HG03520 (cell line): ENCODE data around the gene PLPP3.
A peak's percentile ranks its signal among the peaks of the same experiment; 100 is the strongest.

Experiments
- ATAC-seq: cut with Tn5 transposase; IDR thresholded peaks from one replicate; pipeline ENCODE4 v1.9.1; 2021; ENCODE audit warnings: mild to moderate bottlenecking, moderate library complexity; ENCODE audit not compliant: unreplicated experiment

The PLPP3 gene

DNA sequence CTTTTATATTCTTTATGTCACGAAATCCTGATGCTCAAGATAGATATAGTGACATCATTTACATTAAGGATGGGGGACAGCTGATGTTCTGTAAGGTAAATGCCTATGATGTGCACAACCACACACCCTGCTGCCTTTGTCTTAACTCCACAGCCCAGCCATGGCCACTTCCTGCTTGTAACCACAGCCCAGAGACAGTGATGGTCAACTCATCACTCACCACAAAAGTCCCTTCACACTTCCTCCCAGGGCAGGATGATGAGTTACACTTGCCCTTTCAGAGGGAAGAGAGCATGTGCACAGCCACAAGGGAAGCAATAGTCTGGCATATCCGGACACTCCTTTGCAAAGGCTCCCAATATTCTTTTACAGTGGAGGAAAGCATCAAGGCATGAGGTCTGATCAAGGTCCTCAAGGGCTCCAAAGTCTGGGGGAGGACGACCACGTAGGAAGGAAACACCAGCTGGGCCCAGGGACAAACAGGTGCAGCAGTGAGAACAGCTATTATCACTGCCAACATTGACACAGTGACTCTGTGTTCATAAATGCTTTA, 53.8 kb downstream of the PLPP3 start:
- ATAC-seq, result peak; percentile 79

DNA sequence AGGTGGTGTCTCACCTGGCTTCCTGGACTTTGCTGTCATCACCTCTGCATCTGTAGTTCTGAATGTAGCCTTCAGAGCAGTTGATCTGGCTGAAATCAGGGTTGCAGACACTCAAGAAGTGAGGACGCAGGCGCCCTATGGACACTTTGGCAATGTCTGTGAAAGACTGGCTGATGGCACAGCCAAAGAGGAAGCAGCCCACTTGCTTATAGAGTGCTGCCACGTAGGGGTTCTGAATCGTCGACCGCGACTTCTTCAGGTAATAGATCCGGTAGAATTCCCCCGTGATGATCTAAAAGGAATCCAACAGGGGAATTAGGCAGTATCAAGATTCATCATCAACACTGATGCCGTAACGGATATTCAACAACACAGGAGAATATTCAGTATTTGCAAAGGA, 55.1 kb downstream of the PLPP3 start:
- no peak for ATAC-seq

DNA sequence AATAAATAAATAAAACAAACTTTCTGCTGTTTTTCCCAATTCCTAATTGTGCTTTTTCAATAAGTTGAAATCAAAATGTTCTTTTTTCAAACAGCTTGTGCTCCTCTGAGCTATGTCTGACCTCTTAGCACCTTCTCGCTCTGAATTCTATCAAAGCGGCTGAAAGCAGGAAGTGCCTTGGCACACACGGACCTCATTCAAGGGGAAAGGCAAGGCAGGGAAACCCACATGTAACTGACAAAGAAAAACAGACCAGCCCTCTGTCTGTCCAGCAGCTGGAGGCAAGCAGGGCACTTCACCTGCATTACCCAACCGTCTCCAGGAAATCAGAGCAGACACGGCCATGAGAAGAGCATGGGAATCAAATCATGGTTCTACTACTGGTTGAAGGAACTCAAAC, 56.7 kb downstream of the PLPP3 start:
- ATAC-seq, result no peak

DNA sequence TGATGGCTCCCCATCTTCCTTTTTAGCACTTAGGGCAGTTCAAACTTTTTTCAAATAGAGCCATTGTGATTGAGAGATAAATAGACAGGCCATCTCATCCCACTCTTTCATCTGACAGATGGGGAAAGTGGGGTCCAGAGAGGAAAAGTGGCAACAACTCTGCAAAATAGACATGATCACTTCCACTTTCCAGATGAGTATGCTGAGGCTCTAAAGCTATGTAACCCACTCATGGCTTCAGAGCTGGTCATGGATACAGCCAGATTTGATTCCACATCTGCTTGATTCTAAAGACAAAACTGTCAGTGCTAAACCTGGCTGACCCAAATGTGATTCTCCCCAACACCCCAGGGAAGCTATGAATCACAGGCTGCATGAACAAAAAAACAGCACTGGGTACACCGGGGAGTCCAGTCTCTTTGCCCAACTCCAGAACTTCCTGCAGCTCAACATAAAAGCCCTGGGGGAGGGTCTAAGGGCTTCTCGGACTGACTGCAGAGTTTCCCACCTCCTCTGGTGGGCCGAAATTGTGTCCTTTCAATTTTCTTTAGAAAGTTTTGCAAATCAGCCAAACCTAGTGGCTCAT, 59.3 kb downstream of the PLPP3 start:
- ATAC-seq, result no peak

DNA sequence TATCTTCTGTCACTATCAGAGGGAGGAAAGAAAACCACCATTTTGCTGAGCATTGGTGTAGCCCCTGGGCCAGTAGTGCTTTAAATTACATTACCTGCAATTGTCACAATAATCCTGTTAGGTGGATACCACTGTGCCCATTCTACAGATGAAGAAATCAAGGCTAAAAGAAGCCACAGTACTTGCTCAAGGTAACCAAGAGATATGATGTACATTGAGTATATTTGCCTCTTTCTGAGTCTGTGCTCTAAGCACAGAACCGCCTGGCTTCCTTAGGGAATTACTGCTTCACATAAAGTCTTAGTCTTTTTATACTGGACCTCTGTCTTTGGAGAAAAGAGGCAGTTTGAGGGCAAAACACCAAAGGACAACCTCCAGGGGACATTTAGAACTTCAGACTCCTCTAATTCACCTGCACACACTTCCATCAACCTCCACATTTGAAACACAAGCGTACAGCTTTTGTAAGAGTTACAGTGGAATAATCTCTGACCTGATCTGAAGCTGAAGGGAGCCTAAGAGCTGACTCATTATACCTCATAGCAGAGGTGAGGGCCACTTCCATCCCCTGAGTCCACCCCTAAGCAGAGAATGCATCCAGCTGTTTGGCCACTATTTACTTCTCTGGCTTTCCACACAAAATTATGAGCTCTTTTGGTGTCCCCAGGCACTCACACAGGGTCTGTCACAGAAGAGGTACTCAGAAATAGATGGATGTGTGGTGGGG, 61.8 kb downstream of the PLPP3 start:
- no peak for ATAC-seq

DNA sequence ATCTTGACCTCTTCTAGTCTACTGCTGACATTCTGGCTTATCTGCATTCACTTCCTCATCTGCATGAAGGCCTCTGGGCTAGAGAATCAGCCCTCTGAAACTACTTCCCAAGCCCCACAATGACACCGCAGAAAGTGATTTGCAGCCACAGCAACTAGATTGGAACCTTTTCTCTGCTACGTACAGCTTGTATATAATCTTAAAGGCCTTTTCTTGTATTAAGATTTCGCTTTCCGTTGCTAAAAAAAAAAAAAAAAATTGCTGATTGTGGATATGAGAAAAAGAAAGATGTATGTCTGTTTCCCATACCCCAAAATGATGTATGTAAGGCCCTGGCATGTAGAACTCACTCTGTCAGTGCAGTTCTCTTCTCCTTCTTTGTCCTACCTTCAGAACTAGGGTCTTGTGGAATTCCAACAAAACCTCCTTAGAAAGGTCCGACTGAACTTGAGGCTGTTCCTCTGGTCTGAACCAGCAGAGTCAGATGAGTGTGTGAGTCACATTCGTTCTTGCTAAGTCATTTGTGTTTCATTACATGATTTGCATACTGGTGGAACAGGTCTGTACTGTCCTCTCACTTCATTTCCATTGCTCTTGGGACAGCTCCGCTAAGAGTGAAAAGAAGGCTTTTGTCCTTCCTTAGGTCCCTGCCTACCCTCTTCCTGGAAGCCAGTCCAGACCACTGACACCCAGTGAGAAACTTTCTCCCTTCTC, 62.7 kb downstream of the PLPP3 start:
- ATAC-seq, result peak; percentile 91

DNA sequence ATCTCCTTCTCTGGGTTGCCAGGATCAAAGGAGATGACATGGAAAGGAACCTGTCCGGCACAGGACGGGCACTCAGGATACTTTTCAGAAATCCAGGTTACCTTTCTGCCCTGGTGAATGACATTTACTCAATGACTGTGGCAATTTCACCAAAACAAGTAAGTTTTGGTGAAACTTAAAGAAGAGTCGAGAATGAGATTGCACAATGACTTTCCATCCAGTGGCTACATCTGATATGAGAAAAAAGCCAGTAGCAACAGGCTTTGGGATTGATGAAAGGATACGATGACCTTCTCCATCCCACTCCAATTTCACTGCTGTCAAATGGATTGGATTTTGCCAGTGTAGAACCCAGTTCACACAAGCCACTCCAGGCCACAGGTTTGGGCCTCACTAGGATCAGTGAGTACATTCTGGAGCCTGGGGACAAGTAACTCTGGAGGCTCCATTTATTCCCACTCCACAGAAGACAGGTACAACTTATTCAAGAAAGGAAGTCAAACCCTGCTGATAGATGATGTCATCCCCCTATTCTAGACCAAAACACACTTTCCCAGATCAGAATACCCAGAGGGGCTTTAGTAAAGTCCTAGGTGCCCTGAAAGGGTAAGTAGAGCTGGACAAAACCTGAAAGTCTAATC, 63.3 kb downstream of the PLPP3 start:
- ATAC-seq, result no peak

DNA sequence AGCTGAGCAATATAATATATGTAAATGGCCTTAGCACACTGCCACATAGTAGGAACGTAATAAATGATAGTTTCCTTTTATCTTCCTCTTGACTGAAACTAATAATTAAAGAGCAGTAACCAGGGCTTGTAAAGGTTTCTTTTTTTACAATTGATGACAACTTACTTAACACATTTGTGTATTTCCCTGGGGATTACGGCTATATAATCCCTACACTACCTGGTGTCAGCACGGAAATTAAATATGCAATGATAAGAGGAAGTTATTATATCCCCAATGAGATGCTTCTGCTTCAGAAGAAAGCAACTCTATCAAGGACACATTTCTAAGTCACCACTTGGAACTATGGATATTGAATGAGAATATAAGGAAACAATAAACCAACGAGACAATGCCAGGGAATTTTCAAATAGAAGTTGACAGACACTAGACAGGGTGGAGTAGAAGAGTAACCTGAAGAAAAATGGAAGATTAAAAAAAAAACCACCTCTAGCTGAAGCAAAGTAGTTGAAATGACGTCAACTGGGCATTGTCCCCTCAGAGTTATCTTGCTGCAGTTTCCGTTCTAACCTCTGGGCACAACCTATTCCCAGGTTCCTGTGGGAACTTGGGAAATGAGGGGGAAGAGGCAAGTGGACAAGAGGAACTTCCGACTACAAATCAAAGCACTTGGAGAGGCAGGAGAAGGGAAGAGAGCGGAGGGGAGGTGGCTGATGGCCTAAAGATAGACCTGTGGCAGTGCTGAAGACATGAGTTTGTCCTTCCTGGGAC, 66.5 kb downstream of the PLPP3 start:
- no peak for ATAC-seq

DNA sequence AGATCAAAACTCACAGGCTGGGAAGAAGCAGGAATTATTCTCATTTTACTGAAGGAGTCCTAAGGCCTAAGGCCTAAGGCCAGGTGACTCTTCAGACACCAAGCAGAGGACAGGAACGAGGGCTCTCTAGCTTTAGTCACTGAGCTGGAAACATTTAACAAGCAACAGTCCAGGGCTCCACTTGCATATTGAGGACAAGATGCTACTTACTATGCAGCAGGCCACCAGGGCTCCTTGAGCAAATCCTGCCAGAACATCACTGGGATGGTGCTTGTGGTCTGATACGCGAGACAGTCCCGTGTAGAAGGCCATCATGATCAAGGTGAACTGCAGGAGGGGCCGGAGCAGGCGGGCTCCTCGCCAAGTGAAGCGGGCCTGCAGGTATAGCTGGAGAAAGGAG, 67.6 kb downstream of the PLPP3 start:
- ATAC-seq, result no peak

DNA sequence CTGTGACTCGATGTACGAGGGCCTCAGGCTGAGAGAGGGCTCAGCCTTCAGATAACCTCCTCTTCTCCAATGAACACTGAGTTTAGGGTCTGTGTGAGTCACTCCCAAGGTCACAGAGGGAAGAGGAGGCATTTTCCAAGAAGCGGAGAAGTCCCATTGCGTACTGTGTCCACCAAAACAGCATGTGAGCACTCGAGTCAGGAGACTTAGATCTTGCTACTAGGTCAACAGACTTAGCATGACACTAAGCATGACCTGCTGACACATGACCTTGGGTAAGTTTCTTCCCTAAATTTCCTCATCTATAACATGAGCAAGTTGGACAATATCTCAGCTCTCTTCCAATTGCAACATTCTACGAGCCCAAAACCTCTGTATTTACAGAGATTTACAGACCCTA, 68.0 kb downstream of the PLPP3 start:
- ATAC-seq, result no peak

DNA sequence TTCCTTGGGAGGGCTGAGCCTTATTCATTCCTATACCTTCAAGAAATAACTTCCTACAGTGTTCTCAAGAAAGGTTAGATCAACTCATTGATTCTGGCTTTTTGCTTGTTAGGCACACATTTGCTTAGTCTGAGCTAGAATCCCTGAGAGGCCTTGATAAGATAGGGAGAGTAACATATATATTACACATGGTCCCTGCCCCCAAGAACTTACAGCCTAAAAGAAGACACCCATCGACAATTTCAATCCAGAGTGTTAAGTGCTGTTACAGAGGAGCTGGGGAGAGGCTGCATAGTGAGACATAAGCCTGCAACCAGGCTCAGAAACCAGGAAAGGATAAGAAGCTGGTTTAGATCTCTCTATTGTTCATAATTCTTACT, 68.7 kb downstream of the PLPP3 start:
- no peak for ATAC-seq

DNA sequence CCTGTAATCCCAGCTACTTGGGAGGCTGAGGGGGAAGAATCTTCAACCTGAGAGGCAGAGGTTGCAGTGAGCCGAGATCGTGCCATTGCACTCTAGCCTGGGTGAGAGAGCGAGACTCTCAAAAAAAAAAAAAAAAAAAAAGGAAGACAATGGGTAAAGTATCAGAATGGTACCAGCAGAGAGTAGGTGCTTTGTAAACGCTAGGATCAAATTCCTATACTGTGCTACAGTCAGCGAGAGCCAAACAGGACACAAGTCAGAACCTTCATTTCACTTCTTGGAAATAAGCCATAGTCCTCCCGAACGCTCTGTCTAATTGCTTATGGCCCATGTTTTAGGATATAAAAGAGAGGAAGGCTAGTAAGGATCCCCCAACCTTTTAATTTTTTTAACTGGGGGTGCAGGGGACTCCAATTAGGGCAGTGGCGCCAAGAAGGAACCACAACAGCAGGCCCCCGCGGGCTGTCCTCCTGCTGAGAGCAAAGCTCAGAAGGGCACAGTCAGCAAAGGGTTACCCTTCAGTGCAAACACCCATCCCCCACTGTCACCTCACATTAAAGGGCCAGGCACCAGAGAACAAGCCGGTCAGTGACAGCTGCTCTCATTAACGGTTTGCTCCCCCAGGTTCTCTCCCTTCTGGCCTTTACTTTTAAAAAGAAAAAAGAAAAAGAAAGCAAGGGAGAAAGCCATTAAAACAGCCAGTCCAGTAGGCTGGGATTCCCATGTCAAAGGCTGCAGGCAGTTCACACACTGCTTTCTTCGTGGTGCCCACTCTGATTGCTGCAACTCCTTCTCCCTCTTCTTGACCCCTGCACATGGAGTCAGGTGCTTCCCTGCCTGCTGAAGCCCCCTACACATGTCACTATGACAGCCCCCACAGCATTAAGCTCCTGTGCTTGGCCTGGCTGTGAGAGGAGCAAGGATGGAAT, 69.4 kb downstream of the PLPP3 start:
- ATAC-seq, result no peak

DNA sequence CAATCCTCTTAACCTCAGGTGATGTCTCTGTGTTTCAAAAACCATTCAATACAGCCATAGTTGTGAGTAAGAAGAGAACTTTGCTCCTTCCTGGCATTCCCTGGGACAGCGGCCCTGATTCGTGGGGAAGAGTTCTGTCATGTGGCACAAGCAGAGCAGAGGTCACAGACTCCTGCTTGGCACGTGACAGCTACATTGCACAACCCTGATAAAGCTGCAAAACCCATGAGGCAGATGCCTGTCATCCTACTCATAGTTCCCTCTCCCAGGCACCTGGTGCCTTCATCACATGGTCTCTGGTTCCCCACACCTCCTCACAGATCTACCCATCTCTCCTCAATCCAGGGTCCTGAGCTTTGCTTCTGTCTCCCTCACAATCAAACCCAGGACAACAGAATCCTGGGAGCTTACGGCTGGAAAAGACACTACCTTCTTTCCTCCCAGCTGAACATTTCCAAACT, 70.8 kb downstream of the PLPP3 start:
- no peak for ATAC-seq

DNA sequence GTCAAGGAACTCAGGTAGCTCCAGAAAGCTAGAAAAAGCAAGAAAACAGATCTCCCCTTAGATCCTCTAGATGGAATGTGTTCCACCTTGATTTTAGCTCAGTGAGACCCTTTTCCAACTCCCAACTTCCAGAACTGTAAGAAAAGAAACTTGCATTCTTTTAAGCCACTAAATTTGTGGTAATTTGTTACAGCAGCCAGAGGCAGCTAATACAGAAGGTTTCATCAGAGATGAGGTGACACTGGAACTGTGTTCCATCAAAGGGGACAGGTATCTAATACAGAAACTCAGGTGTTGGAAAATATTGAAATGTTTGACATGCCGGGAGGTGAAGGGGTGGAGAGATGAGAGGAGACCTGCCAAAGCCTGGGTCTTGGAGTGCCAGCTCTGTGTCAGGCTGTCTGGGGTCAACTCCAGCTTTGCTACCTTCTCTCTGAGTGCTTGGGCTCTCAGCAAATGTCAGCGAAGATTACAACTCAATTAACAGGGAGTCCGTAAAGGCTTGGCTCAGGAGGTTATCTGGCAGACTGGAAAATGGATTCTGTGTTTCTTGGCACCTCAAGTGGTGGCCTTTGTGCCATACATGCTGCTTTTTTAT, 71.3 kb downstream of the PLPP3 start:
- ATAC-seq, result no peak

DNA sequence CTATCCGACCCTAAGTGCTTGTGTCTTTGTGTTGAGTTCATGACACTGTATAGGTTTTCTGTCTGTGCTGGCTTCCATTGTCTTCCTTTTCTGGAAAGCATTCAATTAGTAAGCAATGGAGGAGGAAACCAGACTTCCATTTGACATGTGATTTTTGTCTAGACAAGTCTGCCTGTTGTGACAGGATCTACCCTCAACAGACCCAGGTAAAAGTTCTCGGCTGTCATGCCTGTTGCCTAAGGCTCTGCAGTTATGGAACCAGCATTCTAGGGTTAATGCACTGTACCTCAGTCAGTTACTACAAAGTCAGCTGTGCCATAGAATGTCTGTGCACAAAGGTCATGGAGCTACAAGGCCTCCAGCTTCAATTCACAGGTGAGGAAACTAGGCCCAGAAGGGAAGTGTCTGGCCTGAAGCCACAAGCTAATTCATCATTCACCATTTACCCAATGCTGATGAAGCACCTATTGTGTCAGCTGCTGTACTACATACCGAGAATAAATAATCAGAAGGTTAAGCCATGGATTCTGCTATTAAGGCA, 72.3 kb downstream of the PLPP3 start:
- no peak for ATAC-seq

DNA sequence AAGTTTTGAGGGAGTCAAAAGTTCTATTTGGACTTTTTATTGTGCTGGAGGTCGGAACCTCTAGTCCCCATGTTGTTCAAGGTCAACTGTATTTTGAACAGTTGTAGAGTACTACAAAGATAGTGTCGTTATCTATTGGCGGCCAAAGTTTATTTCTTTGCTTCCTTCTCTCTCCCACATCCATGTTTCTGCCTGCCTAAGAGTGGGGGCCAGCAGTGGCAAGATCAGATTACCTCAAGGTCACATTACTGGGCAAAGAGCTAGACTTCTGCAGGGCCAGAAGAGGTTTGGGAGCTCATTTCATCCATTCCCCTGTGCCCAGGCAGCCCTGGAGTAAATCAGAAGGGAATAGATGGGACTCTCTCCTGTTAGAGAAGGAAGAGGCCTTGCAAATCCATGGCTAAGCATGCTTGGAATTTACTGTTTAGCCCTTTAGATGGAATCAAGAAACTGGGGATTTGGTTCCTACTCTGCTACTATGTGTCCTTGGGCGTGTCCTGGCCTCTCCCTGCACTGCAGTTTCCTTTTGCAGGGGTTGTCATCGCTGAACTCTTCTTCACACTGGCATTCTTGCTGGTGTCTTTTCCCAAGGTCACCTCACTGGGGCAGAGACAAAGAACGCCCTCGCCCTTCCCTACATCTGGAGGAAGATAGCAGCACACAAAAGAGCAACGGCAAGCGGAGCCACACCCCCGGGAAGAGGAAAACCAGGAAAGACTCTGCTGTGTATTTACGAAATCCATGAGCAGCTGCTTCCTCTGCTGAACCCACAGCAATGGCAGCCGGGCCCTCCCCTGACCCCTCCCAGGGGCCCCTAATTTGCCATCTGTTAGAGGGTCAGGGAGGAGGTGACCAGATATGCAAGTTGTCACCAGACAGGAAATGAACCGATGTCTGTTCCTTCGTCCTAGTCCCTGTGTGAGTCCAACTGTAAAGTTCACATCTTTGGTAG, 73.3 kb downstream of the PLPP3 start:
- ATAC-seq, result no peak

DNA sequence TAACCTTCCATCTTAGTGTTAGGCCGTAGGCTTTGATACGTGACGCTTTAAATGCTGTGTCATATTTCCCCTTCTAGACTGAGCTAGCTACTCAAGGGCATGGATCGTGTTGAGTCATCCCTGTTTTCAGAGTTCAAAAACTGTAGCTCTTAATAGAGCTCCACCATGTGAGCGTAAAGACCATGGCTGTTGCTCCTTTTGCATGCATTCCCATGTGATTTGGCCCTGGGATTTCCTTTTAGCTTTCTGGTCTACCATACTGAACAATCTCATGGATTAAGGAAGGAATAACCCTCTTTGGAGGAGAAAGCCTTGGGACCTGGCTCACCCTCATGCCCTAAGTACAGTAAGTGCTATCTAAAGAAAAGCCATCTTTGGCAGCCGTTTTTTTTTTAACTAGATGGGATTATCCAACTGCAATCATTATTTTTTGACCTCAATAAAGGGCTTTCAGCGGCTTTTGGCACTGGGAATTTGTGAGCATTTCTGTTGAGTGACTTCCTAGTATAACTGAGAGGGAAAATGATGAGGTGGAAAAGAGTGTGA, 76.6 kb downstream of the PLPP3 start:
- no peak for ATAC-seq

DNA sequence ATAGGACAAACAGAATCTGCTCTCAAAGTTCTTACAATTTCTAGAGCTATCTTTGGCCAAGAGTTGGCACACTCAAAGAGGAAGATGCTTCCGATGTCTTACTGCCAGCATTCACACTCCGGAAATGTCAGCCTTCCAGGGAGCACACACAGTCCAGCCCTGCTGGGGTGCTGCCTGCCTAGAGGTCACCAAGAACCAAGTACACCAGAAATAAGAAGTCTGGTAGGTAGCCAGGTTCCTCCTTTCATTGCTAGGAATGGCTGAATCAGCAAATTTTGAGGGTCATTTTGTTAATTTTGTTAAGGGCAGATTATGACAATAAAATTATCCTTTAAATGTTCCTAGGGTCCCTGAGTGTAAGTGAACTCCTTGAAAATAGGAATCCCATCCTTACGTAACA, 77.5 kb downstream of the PLPP3 start:
- ATAC-seq, result no peak
